Upper lobe of right lung (tissue), 1 donor: ENCODE measurements around the gene TBCK. TPM values are rescaled to one million over a fixed set of nuclear protein-coding genes. Genes with fewer than 3 reads are reported as not detected.

ENCODE experiments used
- ATAC-seq: fragments of 200-7000 bp; cut with Tn5 transposase; one replicate; pipeline ENCODE4 v1.9.1; 2020; ENCODE audit warnings: mild to moderate bottlenecking, moderate library complexity
- DNase-seq: peaks from one replicate; pipeline ENCODE4 v3.0.0-alpha.2; 2020
- H3K27ac ChIP-seq: fragments of 200-600 bp; one replicate; pipeline ENCODE4 v1.8.0; 2022
- H3K27me3 ChIP-seq: fragments of 200-600 bp; one replicate; pipeline ENCODE4 v1.8.0; 2022; ENCODE audit warnings: mild to moderate bottlenecking
- H3K36me3 ChIP-seq: fragments of 200-600 bp; one replicate; pipeline ENCODE4 v1.8.0; 2022
- H3K4me1 ChIP-seq: fragments of 200-600 bp; one replicate; pipeline ENCODE4 v1.8.0; 2022
- H3K4me3 ChIP-seq: fragments of 200-600 bp; one replicate; pipeline ENCODE4 v1.8.0; 2022; ENCODE audit warnings: mild to moderate bottlenecking
- H3K9me3 ChIP-seq: fragments of 200-600 bp; one replicate; pipeline ENCODE4 v1.8.0; 2022
- intact Hi-C: fragments of 100-400 bp; cut with DNase I; formaldehyde crosslinking; loops from one replicate; pipeline ENCODE4 v1.11.0; 2022
- long read RNA-seq: library from polyadenylated mRNA; unstranded; transcript quantifications from one replicate; pipeline ENCODE4 v2.0.0, GENCODE V29; 2021
- total RNA-seq: library from RNA; stranded (reverse); fragmentation: NEBNext Ultra II Directional; extraction: Animal tissue kit (Norgen Biotek cat#: 25700); gene quantifications from one replicate; pipeline ENCODE4 v1.2.1, GENCODE V29; 2021
- TF ChIP-seq, protein P1 (sequence below): fragments of 200-600 bp; IDR thresholded peaks from one replicate; pipeline ENCODE4 v1.8.0; 2022; ENCODE audit warnings: antibody characterized with exemption
- donor health status: DM: no; HTN: yes; CAD: no; lungs with severe emphysema.

Gene TBCK
- total RNA-seq = 51.7 TPM
- long read RNA-seq, transcript TBCK-204 (26 exons, 3,047 nt) = major isoform, 24 of 40 reads
- long read RNA-seq, partial matches to known transcripts = 4 of 40 reads
- long read RNA-seq, other reads (novel, unspliced or antisense) = 11 of 40 reads

DNA sequence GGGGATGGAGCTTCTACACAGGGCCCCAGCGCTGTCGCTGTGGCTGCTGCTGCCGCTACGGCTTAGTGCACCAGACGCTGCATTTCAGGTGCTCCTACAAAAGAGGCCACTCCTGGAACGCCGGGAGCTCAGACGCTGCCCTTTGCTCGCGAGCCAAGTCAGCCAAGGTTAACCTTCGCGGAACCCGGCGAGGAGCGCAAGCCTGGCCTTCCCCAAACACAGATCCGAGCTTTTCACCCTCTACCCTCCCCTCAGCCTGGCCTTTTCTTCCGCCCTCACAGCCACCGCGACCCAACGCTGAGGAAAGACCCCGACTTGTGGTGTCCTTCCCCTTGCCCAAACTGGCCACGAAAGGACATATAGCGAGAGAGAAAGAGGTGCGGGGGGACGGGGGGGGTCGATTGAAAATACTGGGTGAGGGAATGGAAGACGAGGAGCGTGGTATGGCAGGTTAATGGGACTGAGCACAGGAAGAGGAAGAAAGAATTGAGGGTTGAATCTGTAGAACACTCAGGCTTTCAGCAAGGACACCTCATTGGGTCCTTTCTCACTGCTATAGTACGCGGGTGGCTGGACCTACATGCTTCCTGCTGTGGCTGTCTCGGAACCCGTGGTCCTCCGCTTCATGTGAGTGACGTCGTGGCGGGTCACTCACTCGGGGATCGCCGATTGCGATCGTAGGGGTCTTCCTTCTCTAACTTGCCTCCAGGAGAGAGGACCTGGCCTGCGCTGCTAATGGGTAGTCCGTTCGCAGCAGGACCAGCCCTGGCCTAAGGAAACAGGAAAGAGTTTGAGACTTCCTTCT, at the start of gene TBCK, which contains the start of gene AIMP1:
TBCK (minus strand) TSS at position 242 of the 805 bp plus-strand sequence. CDS start 7,249 bp downstream, outside the sequence.
AIMP1 (plus strand) TSS at position 583 of the 805 bp plus-strand sequence. CDS start 8,460 bp downstream, outside the sequence.
- peak within 1 kb of the TSS; percentile 74 for H3K4me3 ChIP-seq
- peak within 1 kb of the TSS; percentile 92 for H3K27ac ChIP-seq
- ATAC-seq = peak; percentile 98
- peak; percentile 93 for DNase-seq
- intact Hi-C loops = no loop called here
- H3K36me3 ChIP-seq = no peaks in the 10 kb centered on the region
- peaks cover 20% of the 10 kb centered on the region for H3K4me1 ChIP-seq
- TF ChIP-seq, protein P1, sequence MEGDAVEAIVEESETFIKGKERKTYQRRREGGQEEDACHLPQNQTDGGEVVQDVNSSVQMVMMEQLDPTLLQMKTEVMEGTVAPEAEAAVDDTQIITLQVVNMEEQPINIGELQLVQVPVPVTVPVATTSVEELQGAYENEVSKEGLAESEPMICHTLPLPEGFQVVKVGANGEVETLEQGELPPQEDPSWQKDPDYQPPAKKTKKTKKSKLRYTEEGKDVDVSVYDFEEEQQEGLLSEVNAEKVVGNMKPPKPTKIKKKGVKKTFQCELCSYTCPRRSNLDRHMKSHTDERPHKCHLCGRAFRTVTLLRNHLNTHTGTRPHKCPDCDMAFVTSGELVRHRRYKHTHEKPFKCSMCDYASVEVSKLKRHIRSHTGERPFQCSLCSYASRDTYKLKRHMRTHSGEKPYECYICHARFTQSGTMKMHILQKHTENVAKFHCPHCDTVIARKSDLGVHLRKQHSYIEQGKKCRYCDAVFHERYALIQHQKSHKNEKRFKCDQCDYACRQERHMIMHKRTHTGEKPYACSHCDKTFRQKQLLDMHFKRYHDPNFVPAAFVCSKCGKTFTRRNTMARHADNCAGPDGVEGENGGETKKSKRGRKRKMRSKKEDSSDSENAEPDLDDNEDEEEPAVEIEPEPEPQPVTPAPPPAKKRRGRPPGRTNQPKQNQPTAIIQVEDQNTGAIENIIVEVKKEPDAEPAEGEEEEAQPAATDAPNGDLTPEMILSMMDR = no peak
- no peaks in the 10 kb centered on the region for H3K27me3 ChIP-seq
- no peaks in the 10 kb centered on the region for H3K9me3 ChIP-seq

DNA sequence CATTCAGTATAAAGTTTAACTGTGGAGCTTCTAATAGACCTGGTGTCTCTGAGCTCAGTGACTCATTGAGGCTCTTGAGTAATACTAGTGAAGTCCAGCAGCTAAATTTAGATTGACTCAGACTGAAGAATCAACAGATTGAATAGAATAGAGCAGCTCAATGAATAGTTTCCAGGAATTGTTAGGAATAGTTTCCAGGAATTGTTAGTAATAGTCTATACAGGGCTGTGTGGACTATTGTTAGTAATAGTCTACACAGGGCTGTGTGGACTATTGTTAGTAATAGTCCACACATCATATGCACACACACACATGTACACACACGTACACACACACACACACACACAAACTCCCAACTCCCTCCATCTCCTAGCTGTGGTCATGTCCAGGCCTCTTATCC, 49.6 kb upstream of the TBCK start:
- Histone ChIP-seq H3K36me3 (no peaks in the 10 kb centered on the region), H3K27ac (no peak overlapping the region), H3K27me3 (no peaks in the 10 kb centered on the region), H3K4me3 (no peak overlapping the region), H3K9me3 (no peaks in the 10 kb centered on the region), H3K4me1 (peaks cover 7% of the 10 kb centered on the region)
- DNase-seq (no peak), ATAC-seq (peak; percentile 57)
- intact Hi-C loops = no loop called here
- TF ChIP-seq, protein P1 = no peak

DNA sequence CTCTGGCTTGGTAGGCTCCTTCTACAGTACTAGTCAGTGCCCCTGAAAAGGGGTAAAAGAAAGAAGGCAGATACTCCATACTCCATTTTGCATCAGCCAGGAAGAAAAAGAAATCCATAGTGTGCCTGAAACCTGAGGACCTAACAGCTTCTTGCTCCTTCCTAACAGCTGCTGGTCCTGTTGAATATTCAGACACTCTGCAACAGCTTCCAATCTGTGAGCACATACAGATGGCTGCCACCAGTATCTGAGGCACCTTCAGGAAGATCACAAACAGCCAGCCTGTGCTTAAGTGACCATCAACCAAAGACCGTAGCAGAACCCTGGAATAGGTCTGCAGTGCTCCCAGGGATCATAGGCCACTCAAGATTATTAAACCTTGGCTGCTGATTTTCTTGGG, 48.3 kb upstream of the TBCK start:
- H3K4me3 ChIP-seq = no peak overlapping the region
- H3K27ac ChIP-seq = no peak overlapping the region
- ATAC-seq (no peak), DNase-seq (no peak)
- H3K27me3 ChIP-seq = no peaks in the 10 kb centered on the region
- H3K36me3 ChIP-seq = no peaks in the 10 kb centered on the region
- peaks cover 7% of the 10 kb centered on the region for H3K4me1 ChIP-seq
- intact Hi-C loops = no loop called here
- TF ChIP-seq, protein P1 = no peak
- H3K9me3 ChIP-seq = no peaks in the 10 kb centered on the region

DNA sequence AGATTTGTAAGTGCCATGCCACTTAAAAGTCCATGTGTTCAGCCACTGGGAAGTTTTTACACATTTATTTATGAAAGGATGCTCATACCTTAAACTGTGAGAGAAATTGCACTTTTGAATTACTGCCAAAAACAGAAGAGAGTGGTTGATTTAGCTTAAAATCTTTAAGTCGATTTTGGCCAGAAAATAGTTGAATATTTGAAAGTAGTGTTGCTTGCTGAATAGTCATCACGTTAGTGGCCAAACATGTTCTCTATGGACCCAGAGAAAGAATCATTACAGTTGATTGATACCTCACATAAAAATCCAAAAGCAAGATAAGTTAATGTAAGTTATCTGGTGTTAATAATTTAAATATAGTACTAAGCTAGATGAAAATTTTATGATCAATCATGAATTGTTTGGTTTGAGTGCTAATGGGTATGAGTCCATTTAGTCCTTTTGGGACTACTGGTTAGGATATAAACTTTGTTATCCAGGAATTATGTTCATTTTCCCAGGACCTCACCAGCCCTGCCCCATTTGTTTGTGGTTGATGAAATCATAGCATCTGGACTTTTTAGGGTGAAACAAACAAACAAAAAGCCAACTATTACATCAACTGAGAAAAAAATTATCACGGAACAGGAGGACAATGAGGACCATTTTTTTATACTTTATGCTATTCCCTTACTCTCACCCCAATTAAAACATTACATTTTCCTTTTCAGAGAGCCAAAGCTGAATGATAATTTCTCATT, 46.2 kb upstream of the TBCK start:
- no peaks in the 10 kb centered on the region for H3K36me3 ChIP-seq
- DNase-seq = no peak
- no peak for ATAC-seq
- TF ChIP-seq, protein P1 = no peak
- H3K4me3 ChIP-seq = no peak overlapping the region
- H3K27me3 ChIP-seq = no peaks in the 10 kb centered on the region
- H3K9me3 ChIP-seq = no peaks in the 10 kb centered on the region
- peaks cover 7% of the 10 kb centered on the region for H3K4me1 ChIP-seq
- intact Hi-C loops = no loop called here
- no peak overlapping the region for H3K27ac ChIP-seq

DNA sequence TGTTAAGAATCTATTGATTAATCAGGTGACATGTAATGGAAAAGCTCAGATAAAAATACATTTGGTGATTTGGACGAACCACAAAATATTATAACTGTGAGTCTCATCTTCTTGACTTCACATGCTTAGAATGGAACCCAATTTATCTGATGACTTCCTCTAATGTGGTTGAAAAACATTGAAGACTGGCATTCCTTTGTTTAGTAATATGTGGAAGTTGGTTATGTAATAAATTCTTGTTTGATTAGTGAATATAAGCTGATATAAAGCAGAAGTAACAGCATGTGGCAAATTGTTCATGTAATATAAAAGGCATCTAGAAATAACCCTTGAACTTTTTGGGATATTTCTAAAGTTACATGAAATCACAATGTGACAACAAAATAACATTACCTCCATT, 42.9 kb upstream of the TBCK start:
- Histone ChIP-seq H3K9me3 (no peaks in the 10 kb centered on the region), H3K36me3 (no peaks in the 10 kb centered on the region), H3K4me1 (no peaks in the 10 kb centered on the region), H3K27ac (no peak overlapping the region), H3K4me3 (no peak overlapping the region), H3K27me3 (no peaks in the 10 kb centered on the region)
- DNase-seq (no peak), ATAC-seq (peak; percentile 45)
- TF ChIP-seq, protein P1 = no peak
- intact Hi-C loops = no loop called here
